Breast epithelium (tissue), 3 donors: Measurements from ENCODE around the gene CIAO3.
A peak's percentile ranks its signal among the peaks of the same experiment; 100 is the strongest.

Source experiments
- CTCF ChIP-seq, 3 donors: fragments of 450-650 bp; IDR thresholded peaks; one replicate each; pipeline ENCODE4 v1.5.1; 2016 to 2017; ENCODE audit warnings: antibody characterized with exemption in 3 of 3, mild to moderate bottlenecking in 3 of 3, moderate library complexity in 3 of 3
- POLR2AphosphoS5 ChIP-seq, 3 donors: sonication (generic); formaldehyde crosslinking; IDR thresholded peaks; one replicate each; pipeline ENCODE4 v1.6.1; 2017; ENCODE audit warnings: antibody characterized with exemption in 3 of 3

DNA sequence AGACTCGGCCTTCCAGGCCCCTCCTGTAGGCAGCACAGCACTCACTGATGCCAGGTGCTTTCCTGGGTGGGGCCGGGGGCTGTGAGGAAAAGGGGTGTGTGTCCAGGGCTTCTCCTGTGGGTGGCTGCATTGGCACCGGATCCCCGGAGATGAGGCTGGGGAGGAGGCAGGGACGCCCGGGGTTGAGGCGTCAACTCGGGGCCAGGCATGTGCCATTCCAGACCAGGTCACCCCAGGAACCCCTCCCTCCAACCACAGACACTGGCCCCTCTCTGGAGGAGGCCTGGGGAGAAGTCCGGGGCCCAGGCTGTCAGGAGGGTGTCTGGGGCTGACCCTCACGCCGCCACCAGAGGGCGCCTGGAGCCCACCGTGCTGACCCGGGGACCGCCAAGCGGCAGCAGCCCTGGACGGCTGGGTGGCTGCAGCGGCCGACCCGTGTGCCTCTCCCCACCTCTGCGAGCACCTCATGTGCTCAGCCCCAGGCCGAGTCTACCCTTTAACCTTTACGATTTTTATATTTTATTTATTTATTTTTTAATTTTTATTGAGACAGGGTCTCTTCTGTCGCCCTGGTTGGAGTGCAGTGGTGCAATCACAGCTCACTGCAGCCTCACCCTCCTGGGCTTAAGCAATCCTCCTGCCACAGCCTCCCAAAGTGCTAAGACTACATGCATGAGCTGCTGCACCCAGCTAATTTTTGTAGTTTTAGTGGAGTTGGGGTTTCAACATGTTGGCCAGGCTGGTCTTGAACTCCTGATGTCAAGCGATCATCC is 29.1 kb downstream of the CIAO3 start:
- no peak for TF ChIP-seq POLR2AphosphoS5 (IDR thresholded peaks at IDR 0.05)
- peak; percentile 62 to 93 (median 88) for TF ChIP-seq CTCF (IDR thresholded peaks at IDR 0.05)
